HEK293 (cell line): ENCODE data around the gene MCF2L.

Experiments used
- CTCF ChIA-PET: fragments of 350-600 bp; formaldehyde crosslinking; extraction: SDS; loops from one replicate; lab custom pipeline; 2021; ENCODE audit warnings: antibody characterized with exemption; lab: Yijun Ruan, JAX
- POLR2A ChIA-PET: fragments of 300-600 bp; formaldehyde crosslinking; extraction: SDS; loops from one replicate; lab custom pipeline; 2020; ENCODE audit warnings: antibody characterized with exemption, inconsistent platforms; lab: Yijun Ruan, JAX
- H3K27ac ChIP-seq: fragments of 200-500 bp; sonication (Bioruptor generic); 2 replicates; pipeline ENCODE4 v1.5.1; 2014; ENCODE audit warnings: low read depth, low read length, control low read depth, inconsistent platforms; ENCODE audit errors: extremely low read depth
- H3K36me3 ChIP-seq, 2 experiments: fragments of 200-500 bp in 1 of 2; sonication (Bioruptor generic) in 1 of 2; 1 replicate in 1 of 2; 2 replicates in 1 of 2; pipeline ENCODE4 v1.5.1; 2014 to 2017; ENCODE audit warnings: inconsistent platforms in 2 of 2, low read length in 2 of 2; ENCODE audit not compliant: control insufficient read depth in 2 of 2, insufficient read depth in 1 of 2
- H3K4me1 ChIP-seq: fragments of 200-500 bp; sonication (Bioruptor generic); 2 replicates; pipeline ENCODE4 v1.5.1; 2014; ENCODE audit warnings: mild to moderate bottlenecking, low read length, inconsistent platforms; ENCODE audit not compliant: control insufficient read depth, insufficient read depth
- H3K4me3 ChIP-seq: 2 replicates; pipeline ENCODE4 v1.5.1; 2011; ENCODE audit warnings: low read depth, mild to moderate bottlenecking, control low read depth, low read length, moderate library complexity
- H3K9me3 ChIP-seq: fragments of 200-500 bp; sonication (Bioruptor generic); 2 replicates; pipeline ENCODE4 v1.5.1; 2014; ENCODE audit warnings: low read depth, low read length, inconsistent platforms; ENCODE audit not compliant: control insufficient read depth, insufficient read depth
- ATF2 ChIP-seq: fragments of 450-650 bp; formaldehyde crosslinking; IDR thresholded peaks from 2 replicates; pipeline ENCODE4 v1.5.1; 2016; ENCODE audit warnings: missing biosample characterization, missing genetic modification characterization, low read depth
- FEZF1 ChIP-seq: fragments of 450-650 bp; formaldehyde crosslinking; IDR thresholded peaks from 2 replicates; pipeline ENCODE4 v1.5.1; 2016; ENCODE audit warnings: missing biosample characterization, missing genetic modification characterization
- GLIS1 ChIP-seq: fragments of 450-650 bp; formaldehyde crosslinking; IDR thresholded peaks from 2 replicates; pipeline ENCODE4 v1.5.1; 2016; ENCODE audit warnings: missing biosample characterization, missing genetic modification characterization
- GLIS2 ChIP-seq: fragments of 450-650 bp; formaldehyde crosslinking; IDR thresholded peaks from 2 replicates; pipeline ENCODE4 v1.5.1; 2016; ENCODE audit warnings: missing biosample characterization, missing genetic modification characterization
- PATZ1 ChIP-seq: fragments of 450-650 bp; formaldehyde crosslinking; IDR thresholded peaks from 2 replicates; pipeline ENCODE4 v1.5.1; 2016; ENCODE audit warnings: missing biosample characterization, missing genetic modification characterization
- PRDM1 ChIP-seq: fragments of 450-650 bp; formaldehyde crosslinking; IDR thresholded peaks from 2 replicates; pipeline ENCODE4; 2016; ENCODE audit warnings: missing biosample characterization, missing genetic modification characterization
- SP7 ChIP-seq: fragments of 450-650 bp; formaldehyde crosslinking; IDR thresholded peaks from 2 replicates; pipeline ENCODE4 v1.5.1; 2016; ENCODE audit warnings: missing biosample characterization, missing genetic modification characterization
- YY1 ChIP-seq: fragments of 450-650 bp; formaldehyde crosslinking; IDR thresholded peaks from 2 replicates; pipeline ENCODE4 v1.5.1; 2018; ENCODE audit warnings: missing biosample characterization, missing genetic modification characterization
- ZBTB17 ChIP-seq: fragments of 450-650 bp; formaldehyde crosslinking; IDR thresholded peaks from 2 replicates; pipeline ENCODE4 v1.5.1; 2016; ENCODE audit warnings: missing biosample characterization, missing genetic modification characterization
- ZBTB48 ChIP-seq: fragments of 450-650 bp; formaldehyde crosslinking; IDR thresholded peaks from 2 replicates; pipeline ENCODE4 v1.5.1; 2016; ENCODE audit warnings: missing biosample characterization, missing genetic modification characterization
- ZEB2 ChIP-seq: fragments of 450-650 bp; formaldehyde crosslinking; IDR thresholded peaks from 2 replicates; pipeline ENCODE4 v1.5.1; 2016; ENCODE audit warnings: missing biosample characterization, missing genetic modification characterization
- ZFHX2 ChIP-seq: fragments of 450-650 bp; formaldehyde crosslinking; conservative IDR thresholded peaks from 2 replicates; pipeline ENCODE4 v1.5.1; 2016; ENCODE audit warnings: missing biosample characterization, missing genetic modification characterization
- ZIC2 ChIP-seq: fragments of 450-650 bp; formaldehyde crosslinking; IDR thresholded peaks from 2 replicates; pipeline ENCODE4 v1.5.1; 2016; ENCODE audit warnings: missing biosample characterization, missing genetic modification characterization
- ZNF114 ChIP-seq: fragments of 450-650 bp; formaldehyde crosslinking; IDR thresholded peaks from 2 replicates; pipeline ENCODE4 v1.5.0; 2017; ENCODE audit warnings: missing biosample characterization, missing genetic modification characterization
- ZNF335 ChIP-seq: fragments of 450-650 bp; formaldehyde crosslinking; conservative IDR thresholded peaks from 2 replicates; pipeline ENCODE4 v1.5.1; 2016; ENCODE audit warnings: missing biosample characterization, missing genetic modification characterization
- ZNF423 ChIP-seq: fragments of 450-650 bp; formaldehyde crosslinking; IDR thresholded peaks from 2 replicates; pipeline ENCODE4 v1.5.1; 2016; ENCODE audit warnings: missing biosample characterization, missing genetic modification characterization
- ZNF558 ChIP-seq: fragments of 450-650 bp; formaldehyde crosslinking; IDR thresholded peaks from 2 replicates; pipeline ENCODE4 v1.5.1; 2016; ENCODE audit warnings: missing biosample characterization, missing genetic modification characterization
- ZNF571 ChIP-seq: fragments of 450-650 bp; formaldehyde crosslinking; IDR thresholded peaks from 2 replicates; pipeline ENCODE4 v1.5.0; 2017; ENCODE audit warnings: missing biosample characterization, missing genetic modification characterization
- ZNF600 ChIP-seq: fragments of 450-650 bp; formaldehyde crosslinking; IDR thresholded peaks from 2 replicates; pipeline ENCODE4 v1.5.1; 2016; ENCODE audit warnings: missing biosample characterization, missing genetic modification characterization
- ZNF629 ChIP-seq: fragments of 450-650 bp; formaldehyde crosslinking; IDR thresholded peaks from 2 replicates; pipeline ENCODE4 v1.5.1; 2017; ENCODE audit warnings: missing biosample characterization, missing genetic modification characterization
- ZNF660 ChIP-seq: fragments of 450-650 bp; IDR thresholded peaks from 2 replicates; pipeline ENCODE4 v1.5.1; 2018; ENCODE audit warnings: missing biosample characterization, mild to moderate bottlenecking, missing genetic modification characterization
- ZNF76 ChIP-seq: fragments of 450-650 bp; formaldehyde crosslinking; IDR thresholded peaks from 2 replicates; pipeline ENCODE4; 2016; ENCODE audit warnings: low read depth, missing biosample characterization, missing genetic modification characterization, borderline replicate concordance
- ZNF792 ChIP-seq: fragments of 450-650 bp; formaldehyde crosslinking; IDR thresholded peaks from 2 replicates; pipeline ENCODE4 v1.5.1; 2016; ENCODE audit warnings: missing biosample characterization, missing genetic modification characterization
- TF ChIP-seq, protein P1 (sequence below): fragments of 450-650 bp; formaldehyde crosslinking; IDR thresholded peaks from 2 replicates; pipeline ENCODE4 v1.5.1; 2016; ENCODE audit warnings: missing biosample characterization, missing genetic modification characterization
- TF ChIP-seq, protein P2 (sequence below): fragments of 450-650 bp; formaldehyde crosslinking; IDR thresholded peaks from 2 replicates; pipeline ENCODE4 v1.5.1; 2016; ENCODE audit warnings: missing biosample characterization, missing genetic modification characterization
- TF ChIP-seq, protein P3 (sequence below): fragments of 450-650 bp; formaldehyde crosslinking; IDR thresholded peaks from 2 replicates; pipeline ENCODE4 v1.5.1; 2016; ENCODE audit warnings: missing biosample characterization, missing genetic modification characterization

MCF2L gene

GRCh38 chr13:112968380-112968909, 569 bp upstream of the MCF2L start (continued):
- TF ChIP-seq, protein P1, sequence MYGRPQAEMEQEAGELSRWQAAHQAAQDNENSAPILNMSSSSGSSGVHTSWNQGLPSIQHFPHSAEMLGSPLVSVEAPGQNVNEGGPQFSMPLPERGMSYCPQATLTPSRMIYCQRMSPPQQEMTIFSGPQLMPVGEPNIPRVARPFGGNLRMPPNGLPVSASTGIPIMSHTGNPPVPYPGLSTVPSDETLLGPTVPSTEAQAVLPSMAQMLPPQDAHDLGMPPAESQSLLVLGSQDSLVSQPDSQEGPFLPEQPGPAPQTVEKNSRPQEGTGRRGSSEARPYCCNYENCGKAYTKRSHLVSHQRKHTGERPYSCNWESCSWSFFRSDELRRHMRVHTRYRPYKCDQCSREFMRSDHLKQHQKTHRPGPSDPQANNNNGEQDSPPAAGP (tag by site-specific recombination), result no peak
- peak; percentile 29; the same call in 1 of the 2 replicates for TF ChIP-seq ZNF423 (tag by site-specific recombination)

GRCh38 chr13:112969692-112970338, 801 bp downstream of the MCF2L start:
- H3K9me3 ChIP-seq, result no peaks in the 10 kb centered on the region
- CTCF ChIA-PET, result interaction anchor here (0.7 to 1.6 kb wide), 6 partner anchors 26 to 425 kb away, joined by 3 to 7 read pairs (median 4); no protein-coding TSS in a partner anchor
- H3K36me3 ChIP-seq, result no peaks in the 10 kb centered on the region
- peak overlapping the region; percentile 65 for H3K4me3 ChIP-seq
- TF ChIP-seq ZBTB17 (tag by site-specific recombination) (peak; percentile 94), YY1 (tag by site-specific recombination) (0 out of 2 replicates have a peak, but pooled peaks have one; percentile 51), ZNF335 (tag by site-specific recombination) (peak; percentile 84), PRDM1 (tag by site-specific recombination) (no peak), ZNF76 (tag by site-specific recombination) (peak; percentile 74; the same call in 1 of the 2 replicates), ZNF558 (tag by site-specific recombination) (no peak)
- TF ChIP-seq, protein P2, sequence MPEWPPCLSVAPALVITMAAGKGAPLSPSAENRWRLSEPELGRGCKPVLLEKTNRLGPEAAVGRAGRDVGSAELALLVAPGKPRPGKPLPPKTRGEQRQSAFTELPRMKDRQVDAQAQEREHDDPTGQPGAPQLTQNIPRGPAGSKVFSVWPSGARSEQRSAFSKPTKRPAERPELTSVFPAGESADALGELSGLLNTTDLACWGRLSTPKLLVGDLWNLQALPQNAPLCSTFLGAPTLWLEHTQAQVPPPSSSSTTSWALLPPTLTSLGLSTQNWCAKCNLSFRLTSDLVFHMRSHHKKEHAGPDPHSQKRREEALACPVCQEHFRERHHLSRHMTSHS (tag by site-specific recombination), result no peak
- peaks cover 8% of the 10 kb centered on the region for H3K4me1 ChIP-seq
- POLR2A ChIA-PET, result no interaction called here
- H3K27ac ChIP-seq, result 0 out of 2 replicates have a peak overlapping the region, but pooled peaks have one; percentile 41

DNA sequence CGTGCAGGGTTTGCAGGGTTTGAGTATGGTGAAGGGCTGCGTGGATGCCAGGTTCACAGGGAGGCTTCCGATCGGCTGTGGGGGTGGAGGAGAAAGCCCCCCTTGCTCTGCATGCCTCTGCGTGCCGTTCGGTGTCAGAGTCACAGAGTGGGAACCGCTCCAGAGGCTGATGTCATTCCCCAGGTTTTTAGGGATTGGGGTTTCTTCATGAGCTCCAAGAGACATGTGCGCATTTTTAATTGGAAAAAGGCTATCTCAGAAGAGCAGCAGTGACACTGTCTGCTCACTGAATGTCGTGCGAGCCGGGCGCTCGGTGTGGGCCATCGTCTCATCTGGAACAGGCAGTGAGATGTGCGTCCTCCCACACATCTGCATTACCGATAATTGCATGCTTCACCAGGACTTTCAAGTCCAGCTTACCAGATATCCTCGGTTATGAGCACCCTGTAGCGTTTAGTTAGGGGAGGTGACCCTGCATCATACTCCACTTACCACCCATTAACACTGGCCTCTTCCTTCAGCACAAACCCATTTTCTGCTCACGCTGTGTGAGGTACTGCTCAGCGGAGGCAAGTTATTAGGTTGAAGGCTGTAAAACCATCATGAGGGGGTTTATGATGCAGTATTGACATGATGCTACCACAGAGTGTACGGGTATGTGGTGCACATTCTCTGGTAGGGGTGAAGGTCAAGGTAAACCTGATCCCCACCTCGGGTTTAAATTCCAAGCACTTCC, 1.7 kb downstream of the MCF2L start:
- ChIA-PET POLR2A (no interaction called here), CTCF (interaction anchor here (1.1 to 1.6 kb wide), 3 partner anchors 39 to 424 kb away, joined by 3 to 7 read pairs (median 5); no protein-coding TSS in a partner anchor)
- H3K4me3 ChIP-seq, result no peak overlapping the region; the same call in 1 of the 2 replicates
- TF ChIP-seq FEZF1 (tag by site-specific recombination) (peak; percentile 57), PATZ1 (tag by site-specific recombination) (peak; percentile 81; the same call in 1 of the 2 replicates), ZNF792 (tag by site-specific recombination) (no peak), ZFHX2 (tag by site-specific recombination) (peak; percentile 75), ZNF114 (no peak), ZIC2 (tag by site-specific recombination) (peak; percentile 77), SP7 (tag by site-specific recombination) (peak; percentile 98), ZNF660 (tag by site-specific recombination) (0 out of 2 replicates have a peak, but pooled peaks have one; percentile 27), ZNF571 (tag by site-specific recombination) (no peak), GLIS2 (tag by site-specific recombination) (peak; percentile 54; the same call in 1 of the 2 replicates), ZEB2 (tag by site-specific recombination) (peak; percentile 63), ZBTB48 (tag by site-specific recombination) (peak; percentile 37; the same call in 1 of the 2 replicates), GLIS1 (tag by site-specific recombination) (peak; percentile 81), ZNF629 (peak; percentile 54; the same call in 1 of the 2 replicates), ATF2 (tag by site-specific recombination) (0 out of 2 replicates have a peak, but pooled peaks have one; percentile 20), ZNF600 (tag by site-specific recombination) (peak; percentile 78)
- TF ChIP-seq, protein P3, sequence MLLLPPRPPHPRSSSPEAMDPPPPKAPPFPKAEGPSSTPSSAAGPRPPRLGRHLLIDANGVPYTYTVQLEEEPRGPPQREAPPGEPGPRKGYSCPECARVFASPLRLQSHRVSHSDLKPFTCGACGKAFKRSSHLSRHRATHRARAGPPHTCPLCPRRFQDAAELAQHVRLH (tag by site-specific recombination), result no peak
- H3K27ac ChIP-seq, result no peak overlapping the region
- H3K4me1 ChIP-seq, result peaks cover 8% of the 10 kb centered on the region
- no peaks in the 10 kb centered on the region for H3K36me3 ChIP-seq
- H3K9me3 ChIP-seq, result no peaks in the 10 kb centered on the region
